Fibroblast of the aortic adventitia (primary cell): Measurements from ENCODE around the gene SASH3. TPM values are rescaled to one million over a fixed set of nuclear protein-coding genes. Genes with fewer than 3 reads are reported as not detected.

Experiments
- DNase-seq: peaks from one replicate; pipeline ENCODE4 v3.0.0-alpha.2; 2010; ENCODE audit warnings: low read depth
- H3K4me3 ChIP-seq: 2 replicates; pipeline ENCODE4 v1.5.1; 2011; ENCODE audit warnings: low read depth, mild to moderate bottlenecking, control low read depth, low read length, moderate library complexity
- CTCF ChIP-seq: IDR thresholded peaks from 2 replicates; pipeline ENCODE4 v1.5.1; 2011; ENCODE audit warnings: mild to moderate bottlenecking, low read length, control low read depth, inconsistent platforms; ENCODE audit not compliant: insufficient read depth
- total RNA-seq: library from RNA; depleted of rRNA; stranded (reverse); fragments of >200 nt; gene quantifications from 2 replicates; pipeline ENCODE4 v1.2.3, GENCODE V29; 2012; ENCODE audit warnings: low replicate concordance

The SASH3 gene
- total RNA-seq, 1 donor, result not detected

GRCh38 chrX:129818123-129818522 is 38.4 kb downstream of the SASH3 start:
- peak; percentile 15 for DNase-seq
- TF ChIP-seq CTCF, result no peak
- H3K4me3 ChIP-seq, result no peak overlapping the region

GRCh38 chrX:129823115-129823514 is 43.4 kb downstream of the SASH3 start:
- peak; percentile 54 for DNase-seq
- H3K4me3 ChIP-seq, result no peak overlapping the region
- peak; percentile 54 for TF ChIP-seq CTCF

- no peak for DNase-seq
- no peak overlapping the region for H3K4me3 ChIP-seq
- no peak for TF ChIP-seq CTCF
These were observed 43.8 kb downstream of the SASH3 start for GRCh38 chrX:129823522-129823921.

GRCh38 chrX:129824620-129825019 is 44.9 kb downstream of the SASH3 start:
- no peak overlapping the region for H3K4me3 ChIP-seq
- no peak for DNase-seq
- no peak for TF ChIP-seq CTCF

GRCh38 chrX:129825746-129826505 is 46.2 kb downstream of the SASH3 start:
- no peak for TF ChIP-seq CTCF
- H3K4me3 ChIP-seq, result no peak overlapping the region
- DNase-seq, result no peak

- TF ChIP-seq CTCF, result no peak
- DNase-seq, result no peak
- no peak overlapping the region for H3K4me3 ChIP-seq
These were observed 50.7 kb downstream of the SASH3 start for GRCh38 chrX:129830494-129830893.
